ENCODE measurements around the gene WDR48.

- TF ChIP-seq POLR2A (IDR thresholded peaks at IDR 0.05; ENCODE audit: low read depth, low read length) = no peak
- TF ChIP-seq TAF1 (IDR thresholded peaks at IDR 0.05; ENCODE audit: borderline replicate concordance, low read depth, low read length) = no peak
Observed at GRCh38 chr3:39141171-39141995, 89.6 kb downstream of the WDR48 start.
